Activated CD4-positive, alpha-beta T cell treated with anti-CD3 and anti-CD28 coated beads, Interleukin-2, amount 50 U/mL, for 1 hour (primary cell): ENCODE measurements around the gene FAM174C.

ENCODE experiments used
- DNase-seq: peaks from one replicate; pipeline ENCODE4 v3.0.0-alpha.2; 2020

The FAM174C gene

DNA sequence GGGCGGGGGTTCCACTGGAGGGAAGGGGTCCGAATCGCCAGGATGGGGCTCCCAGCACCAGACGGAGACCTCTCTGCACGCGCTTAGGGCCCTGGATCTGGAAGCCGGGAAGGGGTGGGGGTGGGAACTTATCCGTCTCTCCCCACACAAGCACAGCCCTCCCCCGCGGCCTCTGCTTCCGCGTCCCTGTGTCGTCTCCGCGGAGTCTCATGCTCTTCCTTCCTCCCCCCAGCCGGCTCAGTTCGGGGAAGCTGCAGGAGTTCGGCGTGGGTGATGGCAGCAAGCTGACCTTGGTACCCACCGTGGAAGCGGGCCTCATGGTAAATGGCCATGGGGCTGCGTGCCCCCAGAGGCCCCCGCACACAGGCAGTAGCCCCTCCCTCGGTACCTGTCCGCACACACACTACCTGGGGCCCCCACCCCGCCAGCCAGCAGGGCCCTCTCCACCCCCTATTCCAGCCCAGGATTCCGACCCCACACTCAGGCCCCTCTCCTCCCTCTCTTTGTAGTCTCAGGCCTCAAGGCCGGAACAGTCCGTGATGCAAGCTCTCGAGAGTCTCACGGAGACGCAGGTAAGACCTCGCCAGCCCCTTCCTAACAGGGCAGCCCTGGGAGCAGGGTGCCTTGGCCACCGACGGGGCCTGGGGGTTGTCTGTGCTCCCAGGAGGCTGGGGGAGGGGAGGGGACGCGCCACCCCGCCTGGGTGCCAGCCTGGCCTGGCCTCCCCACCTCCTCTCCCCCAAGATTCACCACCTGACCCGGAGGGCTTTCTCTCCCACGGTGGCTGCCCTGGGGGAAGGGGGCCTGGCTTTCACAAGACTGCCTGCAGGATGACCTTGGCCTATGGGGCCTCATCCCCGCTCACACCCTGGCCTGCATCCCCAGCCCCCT is 23.8 kb upstream of the FAM174C start:
- peak; percentile 60 for DNase-seq

- peak; percentile 55 for DNase-seq
Observed at GRCh38 chr19:1252221-1252820, 23.0 kb upstream of the FAM174C start.

- peak; percentile 73 for DNase-seq
Observed at GRCh38 chr19:1252821-1253513, 22.4 kb upstream of the FAM174C start.

DNA sequence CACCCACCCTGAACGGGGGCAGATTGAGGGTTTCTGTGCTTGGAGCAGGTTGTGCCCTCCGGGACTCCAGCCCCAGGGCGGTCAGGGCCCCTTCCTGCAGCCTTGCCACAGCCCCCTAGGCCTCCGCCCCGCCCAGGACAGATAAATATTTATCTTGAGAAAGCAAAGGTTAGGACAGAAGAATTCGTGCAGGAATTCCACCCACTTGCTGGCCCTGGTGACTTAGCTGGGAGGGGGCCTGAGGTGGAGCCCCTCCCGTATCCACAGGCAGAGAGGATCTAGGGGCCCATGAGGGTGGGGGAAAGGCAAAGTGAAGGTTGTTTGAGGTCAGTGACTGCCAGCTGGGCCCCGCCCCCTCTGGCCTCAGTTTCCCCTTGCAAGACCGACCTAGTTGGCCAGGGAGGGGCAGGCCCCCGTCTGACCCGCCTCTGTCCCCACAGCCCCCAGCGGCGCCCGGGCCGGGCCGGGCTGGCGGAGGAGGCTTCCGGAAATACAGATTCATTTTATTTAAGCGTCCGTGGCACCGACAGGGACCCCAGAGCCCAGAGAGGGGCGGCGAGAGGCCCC is 21.7 kb upstream of the FAM174C start:
- DNase-seq, result no peak

DNA sequence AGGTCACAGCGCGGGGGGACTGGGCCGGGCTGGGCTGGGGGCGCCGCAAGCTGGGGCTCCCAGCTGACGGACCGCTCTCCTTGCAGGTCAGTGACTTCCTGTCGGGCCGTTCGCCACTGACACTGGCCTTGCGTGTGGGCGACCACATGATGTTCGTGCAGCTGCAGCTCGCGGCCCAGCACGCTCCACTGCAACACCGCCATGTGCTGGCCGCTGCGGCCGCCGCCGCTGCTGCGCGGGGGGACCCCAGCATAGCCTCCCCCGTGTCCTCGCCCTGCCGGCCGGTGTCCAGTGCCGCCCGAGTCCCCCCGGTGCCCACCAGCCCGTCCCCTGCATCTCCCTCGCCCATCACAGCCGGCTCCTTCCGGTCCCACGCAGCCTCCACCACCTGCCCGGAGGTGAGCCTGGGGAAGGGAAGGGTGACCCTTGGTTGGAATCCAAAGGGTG is 21.2 kb upstream of the FAM174C start:
- DNase-seq, result no peak

DNA sequence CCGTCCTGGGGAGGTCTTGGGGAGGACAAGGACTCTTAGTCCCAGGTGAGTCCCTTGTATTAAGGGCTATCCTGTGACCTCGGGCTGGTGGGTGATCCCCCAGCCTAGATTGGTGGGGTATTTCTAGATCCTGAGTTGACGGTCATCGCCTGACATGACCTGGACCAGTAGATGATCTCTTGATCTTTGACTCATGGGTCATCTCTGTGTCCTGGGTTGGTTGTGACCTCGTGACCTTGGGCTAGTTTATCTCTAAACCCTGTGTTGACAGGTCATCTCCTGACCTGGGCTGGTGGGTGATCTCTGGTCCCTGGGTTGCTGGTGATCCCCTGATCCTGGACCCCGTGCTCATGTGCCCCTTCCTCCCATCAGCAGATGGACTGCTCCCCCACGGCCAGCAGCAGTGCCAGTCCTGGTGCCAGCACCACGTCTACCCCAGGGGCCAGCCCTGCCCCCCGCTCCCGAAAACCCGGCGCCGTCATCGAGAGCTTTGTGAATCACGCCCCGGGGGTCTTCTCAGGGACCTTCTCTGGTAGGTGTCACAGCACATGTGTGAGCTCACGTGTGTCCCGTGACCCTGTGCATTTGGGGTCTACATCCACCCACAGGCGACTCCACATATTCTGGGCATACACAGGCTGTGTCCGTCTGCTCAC is 20.7 kb upstream of the FAM174C start:
- DNase-seq, result no peak

GRCh38 chr19:1255186-1256161 is 19.9 kb upstream of the FAM174C start:
- DNase-seq, result no peak

DNA sequence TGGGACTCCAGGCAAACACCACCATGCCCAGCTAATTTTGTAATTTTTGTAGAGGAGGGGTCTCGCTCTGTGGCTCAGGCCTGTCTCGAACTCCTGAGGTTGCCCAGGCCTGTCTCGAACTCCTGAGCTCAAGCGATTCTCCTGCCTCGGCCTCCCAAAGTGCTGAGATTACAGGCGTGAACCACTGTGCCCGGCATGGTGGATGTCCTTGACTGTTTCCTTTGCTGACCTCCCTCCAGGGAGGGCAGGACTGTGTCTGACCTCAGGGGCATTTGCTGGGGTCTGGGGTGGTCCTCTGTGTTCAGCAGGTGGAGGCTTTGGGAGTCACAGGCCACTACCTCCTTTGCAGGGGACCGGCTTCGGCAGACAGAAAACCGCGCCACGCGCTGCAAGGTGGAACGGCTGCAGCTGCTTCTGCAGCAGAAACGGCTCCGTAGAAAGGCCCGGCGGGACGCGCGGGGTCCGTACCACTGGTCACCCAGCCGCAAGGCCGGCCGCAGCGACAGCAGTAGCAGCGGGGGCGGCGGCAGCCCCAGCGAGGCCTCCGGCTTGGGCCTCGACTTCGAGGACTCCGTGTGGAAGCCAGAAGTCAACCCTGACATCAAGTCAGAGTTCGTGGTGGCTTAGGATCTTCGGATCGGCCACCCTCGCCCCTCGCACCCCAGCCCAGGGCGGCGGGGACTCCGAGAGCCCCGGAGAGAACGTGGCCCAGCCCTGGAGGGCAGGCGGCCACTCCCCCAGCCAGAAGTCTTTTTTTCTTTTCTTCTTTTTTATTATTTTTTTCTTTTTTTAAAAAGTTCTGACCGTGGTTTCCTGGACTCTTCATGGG is 18.5 kb upstream of the FAM174C start:
- DNase-seq, result no peak

GRCh38 chr19:1257475-1258162 is 17.7 kb upstream of the FAM174C start:
- no peak for DNase-seq

GRCh38 chr19:1258163-1258492 is 17.2 kb upstream of the FAM174C start:
- no peak for DNase-seq

DNA sequence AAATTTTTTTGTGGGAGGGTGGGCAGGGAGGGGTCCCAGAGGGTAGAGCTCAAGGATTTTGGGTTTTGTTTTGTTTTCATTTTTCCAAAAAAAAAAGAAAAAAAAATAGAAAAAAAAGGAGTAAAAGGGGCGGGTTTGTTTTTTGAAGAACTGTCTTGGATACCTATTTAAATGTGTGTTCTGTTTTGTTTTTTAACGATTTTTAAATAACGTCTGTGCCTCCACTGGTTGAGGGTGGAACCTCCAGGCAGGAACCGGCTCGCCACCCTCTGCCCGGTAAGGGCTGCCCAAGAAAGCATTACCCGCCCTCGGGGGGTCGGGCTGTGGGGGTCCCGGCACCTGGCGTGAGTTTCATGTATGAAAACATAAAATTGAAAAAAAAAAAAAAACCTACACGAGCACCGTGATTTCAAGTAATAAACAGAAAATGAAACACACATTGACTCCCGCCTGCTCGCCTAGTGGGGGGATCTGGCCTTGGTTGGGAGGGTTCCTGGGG is 16.6 kb upstream of the FAM174C start:
- no peak for DNase-seq

GRCh38 chr19:1259206-1259875 is 16.0 kb upstream of the FAM174C start:
- peak; percentile 58 for DNase-seq

GRCh38 chr19:1259876-1260748 is 15.2 kb upstream of the FAM174C start:
- DNase-seq, result peak; percentile 49

GRCh38 chr19:1260749-1261537 is 14.4 kb upstream of the FAM174C start:
- DNase-seq, result peak; percentile 97

GRCh38 chr19:1261538-1261797 is 13.9 kb upstream of the FAM174C start:
- no peak for DNase-seq

DNA sequence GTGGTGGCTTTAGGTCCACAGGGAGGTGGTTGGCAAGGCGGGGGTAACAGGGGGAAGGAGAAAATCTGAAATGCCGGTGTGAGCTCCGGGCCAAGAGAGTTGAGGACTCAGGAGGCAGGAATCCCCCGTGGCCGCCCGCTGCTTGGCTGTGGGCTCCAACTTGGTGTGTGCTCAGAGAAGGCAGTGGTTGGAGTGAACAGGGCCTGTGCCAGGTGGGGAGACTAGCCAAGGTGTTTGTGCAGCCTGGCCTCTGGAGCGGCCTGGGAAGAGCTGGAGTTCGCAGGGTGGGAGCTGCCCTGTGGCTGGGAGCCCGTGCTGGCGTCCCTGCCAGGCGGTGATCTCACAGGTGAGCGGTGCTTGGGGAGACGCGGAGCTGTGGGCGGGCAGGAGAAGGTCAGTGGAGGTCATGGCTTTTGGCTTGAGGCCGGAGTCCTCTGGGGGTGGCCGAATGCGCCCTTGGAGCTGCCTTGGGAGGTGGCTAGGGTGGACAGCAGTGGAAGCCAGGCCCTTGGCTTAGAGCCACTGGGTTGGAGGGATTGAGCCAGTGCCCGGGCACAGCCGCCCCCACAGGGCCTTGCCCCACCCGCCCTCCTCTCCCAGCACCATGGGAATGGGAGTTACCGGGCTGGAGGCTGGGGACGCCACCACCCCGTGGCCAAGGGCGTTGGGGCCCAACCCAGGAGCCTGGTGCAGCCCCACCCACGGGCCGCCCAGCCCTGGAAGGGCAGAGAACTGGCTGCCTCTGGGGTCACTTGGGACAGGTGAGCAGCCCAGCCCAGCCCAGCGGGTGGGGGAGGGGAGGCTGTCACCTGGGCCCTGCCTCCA is 13.3 kb upstream of the FAM174C start:
- DNase-seq, result no peak

- DNase-seq, result no peak
Observed at GRCh38 chr19:1262623-1263123, 12.7 kb upstream of the FAM174C start.
